DND-41 (cell line): ENCODE results near the gene SMG9.

Experiments used
- ATAC-seq: fragments of 200-7000 bp; cut with Tn5 transposase; 3 replicates; pipeline ENCODE4 v1.9.1; 2021; ENCODE audit warnings: low read depth; ENCODE audit not compliant: insufficient read depth
- DNase-seq: peaks from one replicate; pipeline ENCODE4 v3.0.0-alpha.2; 2020
- H2AFZ ChIP-seq: 2 replicates; pipeline ENCODE4 v1.6.0; 2012; ENCODE audit warnings: low read depth, low read length
- H3K27ac ChIP-seq: 2 replicates; pipeline ENCODE4 v1.5.1; 2012; ENCODE audit warnings: low read length, inconsistent platforms
- H3K27me3 ChIP-seq: fragments of 200-600 bp; sonication (generic); 2 replicates; pipeline ENCODE4 v1.6.0; 2012; ENCODE audit warnings: low read length, mild to moderate bottlenecking, inconsistent platforms; ENCODE audit not compliant: insufficient read depth, poor library complexity
- H3K36me3 ChIP-seq: 2 replicates; pipeline ENCODE4 v1.5.1; 2012; ENCODE audit warnings: low read length, inconsistent platforms; ENCODE audit not compliant: insufficient read depth
- H3K4me1 ChIP-seq: 2 replicates; pipeline ENCODE4 v1.5.1; 2012; ENCODE audit warnings: mild to moderate bottlenecking, low read length; ENCODE audit not compliant: insufficient read depth
- H3K4me2 ChIP-seq: 2 replicates; pipeline ENCODE4 v1.6.0; 2012; ENCODE audit warnings: mild to moderate bottlenecking, moderate library complexity, low read length, inconsistent platforms; ENCODE audit not compliant: insufficient read depth
- H3K4me3 ChIP-seq, 2 experiments: fragments of 200-600 bp in 1 of 2; shearing (Covaris generic) in 1 of 2; 2 replicates each; pipeline ENCODE4 v1.5.1; 2012 to 2016; ENCODE audit warnings: inconsistent platforms in 2 of 2, low read length in 2 of 2, mild to moderate bottlenecking in 2 of 2, low read depth in 1 of 2, moderate library complexity in 1 of 2
- H3K79me2 ChIP-seq: 2 replicates; pipeline ENCODE4 v1.6.0; 2012; ENCODE audit warnings: low read length, inconsistent platforms; ENCODE audit not compliant: insufficient read depth
- H3K9ac ChIP-seq: 2 replicates; pipeline ENCODE4 v1.6.0; 2012; ENCODE audit warnings: low read depth, mild to moderate bottlenecking, inconsistent platforms, low read length, moderate library complexity
- H3K9me3 ChIP-seq: 2 replicates; pipeline ENCODE4 v1.5.1; 2012; ENCODE audit warnings: low read length, moderate library complexity, mild to moderate bottlenecking, inconsistent platforms; ENCODE audit not compliant: insufficient read depth, severe bottlenecking
- H4K20me1 ChIP-seq: 2 replicates; pipeline ENCODE4 v1.6.0; 2012; ENCODE audit warnings: low read length; ENCODE audit not compliant: insufficient read depth
- CTCF ChIP-seq: IDR thresholded peaks from 2 replicates; pipeline ENCODE4 v1.5.1; 2012; ENCODE audit warnings: borderline replicate concordance, low read length, moderate library complexity, mild to moderate bottlenecking; ENCODE audit not compliant: poor library complexity, severe bottlenecking; ENCODE audit errors: extremely low read depth
- EZH2 ChIP-seq: IDR thresholded peaks from 3 replicates; pipeline ENCODE4 v1.6.1; 2012; ENCODE audit warnings: borderline replicate concordance, low read depth, mild to moderate bottlenecking, moderate library complexity, low read length, inconsistent platforms; ENCODE audit not compliant: severe bottlenecking

Gene SMG9

GRCh38 chr19:43711751-43712355 is 42.9 kb downstream of the SMG9 start:
- no peaks in the 10 kb centered on the region for H3K36me3 ChIP-seq
- no peak overlapping the region for H3K4me2 ChIP-seq
- no peaks in the 10 kb centered on the region for H3K27me3 ChIP-seq
- H3K27ac ChIP-seq: no peak overlapping the region
- no peak overlapping the region for H2AFZ ChIP-seq
- no peaks in the 10 kb centered on the region for H3K79me2 ChIP-seq
- no peaks in the 10 kb centered on the region for H4K20me1 ChIP-seq
- no peak overlapping the region for H3K9ac ChIP-seq
- ATAC-seq (no peak), DNase-seq (no peak)
- no peaks in the 10 kb centered on the region for H3K9me3 ChIP-seq
- H3K4me3 ChIP-seq: no peak overlapping the region
- H3K4me1 ChIP-seq: no peaks in the 10 kb centered on the region
- TF ChIP-seq EZH2: no peak

GRCh38 chr19:43708716-43709115 is 46.0 kb downstream of the SMG9 start:
- H3K9ac ChIP-seq: no peak overlapping the region
- H3K4me2 ChIP-seq: no peak overlapping the region
- no peak for DNase-seq

GRCh38 chr19:43707158-43707712 is 47.5 kb downstream of the SMG9 start:
- no peaks in the 10 kb centered on the region for H3K27me3 ChIP-seq
- TF ChIP-seq EZH2 (no peak), CTCF (no peak)
- no peak for DNase-seq
- no peaks in the 10 kb centered on the region for H3K36me3 ChIP-seq
- no peak overlapping the region for H3K4me3 ChIP-seq
- no peaks in the 10 kb centered on the region for H3K9me3 ChIP-seq
- H3K4me1 ChIP-seq: no peaks in the 10 kb centered on the region
- no peak overlapping the region for H3K27ac ChIP-seq
- H3K4me2 ChIP-seq: no peak overlapping the region
- H3K79me2 ChIP-seq: no peaks in the 10 kb centered on the region
- no peaks in the 10 kb centered on the region for H4K20me1 ChIP-seq
- no peak overlapping the region for H3K9ac ChIP-seq
- H2AFZ ChIP-seq: no peak overlapping the region
- ATAC-seq: no peak

More at GRCh38 chr19:43708716-43709115, 46.0 kb downstream of the SMG9 start:
- TF ChIP-seq CTCF (no peak), EZH2 (no peak)
- H3K4me3 ChIP-seq: no peak overlapping the region
- H3K27me3 ChIP-seq: no peaks in the 10 kb centered on the region
- ATAC-seq: no peak
- H2AFZ ChIP-seq: no peak overlapping the region
- H3K4me1 ChIP-seq: no peaks in the 10 kb centered on the region
- H3K36me3 ChIP-seq: no peaks in the 10 kb centered on the region
- no peaks in the 10 kb centered on the region for H4K20me1 ChIP-seq
- no peaks in the 10 kb centered on the region for H3K79me2 ChIP-seq
- no peak overlapping the region for H3K27ac ChIP-seq
- no peaks in the 10 kb centered on the region for H3K9me3 ChIP-seq

- TF ChIP-seq CTCF (no peak), EZH2 (no peak)
- no peak overlapping the region for H3K4me3 ChIP-seq
- ATAC-seq: no peak
- no peaks in the 10 kb centered on the region for H4K20me1 ChIP-seq
- no peaks in the 10 kb centered on the region for H3K36me3 ChIP-seq
- DNase-seq: no peak
- H3K4me2 ChIP-seq: no peak overlapping the region
- H3K79me2 ChIP-seq: no peaks in the 10 kb centered on the region
- H3K9me3 ChIP-seq: no peaks in the 10 kb centered on the region
- no peaks in the 10 kb centered on the region for H3K27me3 ChIP-seq
- no peak overlapping the region for H3K9ac ChIP-seq
- no peak overlapping the region for H3K27ac ChIP-seq
- no peaks in the 10 kb centered on the region for H3K4me1 ChIP-seq
- no peak overlapping the region for H2AFZ ChIP-seq
These were observed 49.0 kb downstream of the SMG9 start for GRCh38 chr19:43705729-43706128.
